ENCODE results near the gene XXYLT1.

DNA sequence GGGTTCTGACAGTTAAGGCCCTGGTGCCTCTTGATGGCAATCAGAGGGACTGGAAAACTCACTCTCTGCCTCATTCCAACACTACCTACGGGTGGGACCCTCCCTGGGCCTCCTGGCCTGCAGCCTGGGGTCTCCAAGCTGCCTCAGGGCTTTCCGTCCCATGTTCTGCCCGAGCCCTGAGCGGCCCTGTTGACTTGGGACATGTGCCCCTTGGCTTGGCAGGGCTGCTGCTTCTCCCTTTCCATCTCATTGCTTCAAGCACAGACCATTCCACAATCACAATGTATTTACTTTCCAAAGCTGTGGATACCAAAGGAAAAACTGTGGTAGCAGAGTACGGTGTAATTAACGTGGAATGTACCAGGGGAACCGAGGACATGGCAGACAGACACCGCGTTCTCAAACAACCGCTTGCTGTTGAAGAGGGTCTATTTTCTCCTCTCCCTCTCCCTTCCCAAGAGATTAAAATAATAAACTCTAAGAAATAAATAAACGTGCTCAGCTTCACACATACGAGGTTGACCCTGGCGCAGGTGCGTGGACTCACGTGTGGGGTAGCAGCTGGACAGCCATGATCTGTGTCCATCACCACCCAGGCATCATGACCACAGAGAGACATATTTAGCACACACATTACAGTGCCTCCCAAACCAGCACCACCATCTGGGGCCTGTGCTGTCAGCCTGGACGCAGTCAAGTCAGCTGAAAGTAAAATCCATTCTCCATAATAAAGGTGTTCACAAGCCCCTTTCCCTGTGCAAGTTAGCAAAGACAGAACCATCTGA lies 172.0 kb downstream of the XXYLT1 start:
- TF ChIP-seq, protein P1, sequence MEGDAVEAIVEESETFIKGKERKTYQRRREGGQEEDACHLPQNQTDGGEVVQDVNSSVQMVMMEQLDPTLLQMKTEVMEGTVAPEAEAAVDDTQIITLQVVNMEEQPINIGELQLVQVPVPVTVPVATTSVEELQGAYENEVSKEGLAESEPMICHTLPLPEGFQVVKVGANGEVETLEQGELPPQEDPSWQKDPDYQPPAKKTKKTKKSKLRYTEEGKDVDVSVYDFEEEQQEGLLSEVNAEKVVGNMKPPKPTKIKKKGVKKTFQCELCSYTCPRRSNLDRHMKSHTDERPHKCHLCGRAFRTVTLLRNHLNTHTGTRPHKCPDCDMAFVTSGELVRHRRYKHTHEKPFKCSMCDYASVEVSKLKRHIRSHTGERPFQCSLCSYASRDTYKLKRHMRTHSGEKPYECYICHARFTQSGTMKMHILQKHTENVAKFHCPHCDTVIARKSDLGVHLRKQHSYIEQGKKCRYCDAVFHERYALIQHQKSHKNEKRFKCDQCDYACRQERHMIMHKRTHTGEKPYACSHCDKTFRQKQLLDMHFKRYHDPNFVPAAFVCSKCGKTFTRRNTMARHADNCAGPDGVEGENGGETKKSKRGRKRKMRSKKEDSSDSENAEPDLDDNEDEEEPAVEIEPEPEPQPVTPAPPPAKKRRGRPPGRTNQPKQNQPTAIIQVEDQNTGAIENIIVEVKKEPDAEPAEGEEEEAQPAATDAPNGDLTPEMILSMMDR (conservative IDR thresholded peaks at IDR 0.05; ENCODE audit: low read depth, low read length), result no peak
- TF ChIP-seq EZH2 (IDR thresholded peaks at IDR 0.05; ENCODE audit: low read length, unreplicated experiment) (no peak), EZH2phosphoT487 (IDR thresholded peaks at IDR 0.05; ENCODE audit: borderline replicate concordance, low read length) (no peak)
